Measurements from ENCODE around the gene DNAJC18.
"Not testable (repeated sequence)": the region's sequence is repeated elsewhere in the genome, so short reads cannot be mapped to it uniquely, and the experiment has no call there.

Gene DNAJC18

GRCh38 chr5:139443831-139444453 is 4.6 kb upstream of the DNAJC18 start:
- DNase-seq, result no peak
- in situ Hi-C loops (cut with HindIII; ENCODE audit: low pct_ligation_motif_present, low pct_unique_long_range_greater_than_20kb, low sequenced_read_pairs), result no loop called here

GRCh38 chr5:139440416-139440815 is 1.1 kb upstream of the DNAJC18 start:
- DNase-seq; in situ Hi-C loops (cut with HindIII; ENCODE audit: low pct_ligation_motif_present, low pct_unique_long_range_greater_than_20kb, low sequenced_read_pairs): not testable (repeated sequence)

DNA sequence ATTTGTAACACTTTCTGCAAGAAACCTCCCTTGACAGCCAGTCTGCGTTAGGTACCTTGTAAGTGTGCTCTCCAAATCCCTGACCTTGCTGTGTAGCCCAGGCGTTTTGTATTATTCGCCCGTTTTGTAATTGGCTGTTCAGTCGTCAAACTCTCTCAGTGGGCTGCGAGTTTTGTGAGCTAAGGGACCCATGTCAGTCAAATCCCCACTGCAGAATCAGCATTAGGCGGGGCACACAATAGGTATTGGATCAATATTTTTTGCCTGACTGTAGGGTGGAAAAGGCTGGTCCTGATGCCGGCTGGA is 665 bp downstream of the DNAJC18 start:
- in situ Hi-C loops (cut with HindIII; ENCODE audit: low pct_ligation_motif_present, low pct_unique_long_range_greater_than_20kb, low sequenced_read_pairs), result no loop called here
- DNase-seq, result no peak

- in situ Hi-C loops (cut with HindIII; ENCODE audit: low pct_ligation_motif_present, low pct_unique_long_range_greater_than_20kb, low sequenced_read_pairs), result no loop called here
- no peak for DNase-seq
Measured at GRCh38 chr5:139435676-139436075, 3.6 kb downstream of the DNAJC18 start.

DNA sequence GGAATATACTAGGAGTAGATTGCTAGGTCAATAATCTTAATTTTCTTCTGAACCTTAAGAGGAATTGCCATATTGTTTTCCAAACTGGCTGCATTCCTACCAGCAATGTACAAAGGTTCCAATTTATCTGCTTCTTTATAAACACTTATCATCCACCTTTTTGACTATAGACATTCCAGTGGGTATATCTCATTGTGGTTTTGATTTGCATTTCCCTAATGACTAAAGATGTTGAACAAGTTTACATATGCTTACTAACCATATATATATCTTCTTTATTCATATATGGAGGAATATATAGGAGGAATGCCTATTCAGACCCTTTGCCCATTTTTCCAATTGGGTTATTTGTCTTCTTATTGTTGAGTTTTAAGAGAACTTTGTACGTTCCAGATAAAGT is 7.6 kb downstream of the DNAJC18 start:
- in situ Hi-C loops (cut with HindIII; ENCODE audit: low pct_ligation_motif_present, low pct_unique_long_range_greater_than_20kb, low sequenced_read_pairs), result no loop called here
- no peak for DNase-seq

GRCh38 chr5:139430015-139430414 is 9.3 kb downstream of the DNAJC18 start:
- no peak for DNase-seq
- in situ Hi-C loops (cut with HindIII; ENCODE audit: low pct_ligation_motif_present, low pct_unique_long_range_greater_than_20kb, low sequenced_read_pairs), result no loop called here

GRCh38 chr5:139426203-139426885 is 13.0 kb downstream of the DNAJC18 start:
- DNase-seq, result no peak
- in situ Hi-C loops (cut with HindIII; ENCODE audit: low pct_ligation_motif_present, low pct_unique_long_range_greater_than_20kb, low sequenced_read_pairs), result no loop called here

GRCh38 chr5:139425497-139425896 is 13.8 kb downstream of the DNAJC18 start:
- DNase-seq, result no peak
- in situ Hi-C loops (cut with HindIII; ENCODE audit: low pct_ligation_motif_present, low pct_unique_long_range_greater_than_20kb, low sequenced_read_pairs), result no loop called here

DNA sequence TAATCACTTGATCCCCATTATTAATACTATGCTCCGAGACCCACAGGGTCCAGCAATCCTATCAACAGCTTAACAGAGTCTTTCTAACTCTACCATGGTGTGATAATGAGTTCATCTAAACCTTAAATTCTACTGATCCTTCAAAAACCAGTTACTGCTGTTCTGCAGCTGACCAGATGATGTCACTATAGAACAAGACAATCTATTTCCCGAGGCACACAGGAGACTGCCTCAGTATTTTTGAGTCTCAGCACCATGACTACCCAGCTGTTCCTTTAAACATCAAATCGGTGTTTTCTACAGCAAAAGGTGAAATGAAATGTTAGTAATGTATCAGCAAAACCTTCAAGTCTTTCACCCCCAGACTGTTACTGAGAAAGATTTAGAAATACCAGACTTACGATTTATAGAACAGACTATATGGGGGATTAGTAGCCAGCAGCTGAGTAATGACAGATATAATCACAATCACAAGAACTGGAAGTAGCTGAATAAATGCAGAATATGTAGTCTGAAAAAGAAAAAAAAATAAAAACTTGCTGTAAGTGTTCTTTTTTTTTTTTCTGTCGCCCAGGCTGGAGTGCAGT is 16.9 kb downstream of the DNAJC18 start:
- in situ Hi-C loops (cut with HindIII; ENCODE audit: low pct_ligation_motif_present, low pct_unique_long_range_greater_than_20kb, low sequenced_read_pairs), result no loop called here
- DNase-seq, result peak; percentile 70

GRCh38 chr5:139419226-139420192 is 19.8 kb downstream of the DNAJC18 start:
- in situ Hi-C loops (cut with HindIII; ENCODE audit: low pct_ligation_motif_present, low pct_unique_long_range_greater_than_20kb, low sequenced_read_pairs), result no loop called here

DNA sequence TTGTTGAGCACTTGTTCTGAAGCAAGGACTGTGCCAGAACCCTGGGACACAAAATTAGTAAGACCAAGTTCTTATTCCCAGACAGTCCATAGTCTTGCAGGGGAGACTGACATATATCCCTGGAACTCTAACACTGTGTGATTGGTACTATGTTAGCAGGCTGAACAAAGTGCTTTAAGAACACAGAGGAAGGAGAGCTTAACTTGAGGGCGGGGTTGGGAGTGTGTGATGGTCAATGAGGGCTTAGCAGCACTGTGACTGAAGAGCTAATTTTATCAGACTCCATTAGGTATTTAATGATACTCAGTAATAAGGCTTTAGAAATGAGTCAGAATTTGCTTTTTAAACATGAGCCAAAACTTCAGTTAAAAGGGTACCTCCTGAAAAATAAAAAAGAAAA is 20.5 kb downstream of the DNAJC18 start:
- no peak for DNase-seq
- in situ Hi-C loops (cut with HindIII; ENCODE audit: low pct_ligation_motif_present, low pct_unique_long_range_greater_than_20kb, low sequenced_read_pairs), result no loop called here

More at GRCh38 chr5:139419226-139420192, 19.8 kb downstream of the DNAJC18 start:
- no peak for DNase-seq

DNA sequence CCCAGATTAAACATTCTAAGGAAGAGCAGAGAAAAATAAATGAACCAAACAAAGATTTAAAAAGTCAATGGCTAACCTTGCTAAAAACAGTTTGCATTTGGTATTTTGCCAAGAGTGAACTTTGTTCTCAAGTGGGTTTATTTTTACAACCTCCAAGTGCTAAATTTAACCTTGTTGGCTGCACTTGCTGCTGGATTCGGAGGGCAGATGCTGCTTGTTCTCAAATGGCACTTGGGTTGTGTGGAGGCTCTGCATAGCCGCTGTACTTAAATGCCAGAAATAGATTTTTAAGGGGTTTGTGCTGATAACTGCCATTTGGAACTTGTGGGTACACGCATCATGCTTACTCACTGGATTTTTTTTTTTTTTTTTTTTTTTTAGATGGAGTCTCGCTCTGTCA is 22.1 kb downstream of the DNAJC18 start:
- no peak for DNase-seq
- in situ Hi-C loops (cut with HindIII; ENCODE audit: low pct_ligation_motif_present, low pct_unique_long_range_greater_than_20kb, low sequenced_read_pairs), result no loop called here

GRCh38 chr5:139416651-139417050 is 22.7 kb downstream of the DNAJC18 start:
- in situ Hi-C loops (cut with HindIII; ENCODE audit: low pct_ligation_motif_present, low pct_unique_long_range_greater_than_20kb, low sequenced_read_pairs), result no loop called here
- DNase-seq, result no peak

DNA sequence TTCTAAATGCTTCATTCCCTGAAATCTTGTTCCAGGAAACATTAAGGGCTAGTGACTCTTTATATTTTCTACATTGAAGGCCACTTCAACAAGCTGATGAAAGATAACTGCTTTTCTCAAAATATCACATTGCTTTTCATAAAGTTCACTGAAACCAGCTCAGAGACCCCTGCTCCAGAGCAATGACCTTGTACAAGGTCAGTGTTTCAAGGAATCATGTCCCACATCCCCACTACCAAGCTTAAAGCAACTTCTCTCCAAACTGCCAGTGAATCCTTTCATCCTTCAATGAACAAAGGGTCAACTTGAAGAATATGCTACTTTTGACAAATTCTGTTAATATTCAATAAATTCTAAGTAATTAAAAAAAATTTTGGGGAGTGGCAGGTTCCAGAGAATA is 23.5 kb downstream of the DNAJC18 start:
- DNase-seq, result no peak
- in situ Hi-C loops (cut with HindIII; ENCODE audit: low pct_ligation_motif_present, low pct_unique_long_range_greater_than_20kb, low sequenced_read_pairs), result no loop called here

DNA sequence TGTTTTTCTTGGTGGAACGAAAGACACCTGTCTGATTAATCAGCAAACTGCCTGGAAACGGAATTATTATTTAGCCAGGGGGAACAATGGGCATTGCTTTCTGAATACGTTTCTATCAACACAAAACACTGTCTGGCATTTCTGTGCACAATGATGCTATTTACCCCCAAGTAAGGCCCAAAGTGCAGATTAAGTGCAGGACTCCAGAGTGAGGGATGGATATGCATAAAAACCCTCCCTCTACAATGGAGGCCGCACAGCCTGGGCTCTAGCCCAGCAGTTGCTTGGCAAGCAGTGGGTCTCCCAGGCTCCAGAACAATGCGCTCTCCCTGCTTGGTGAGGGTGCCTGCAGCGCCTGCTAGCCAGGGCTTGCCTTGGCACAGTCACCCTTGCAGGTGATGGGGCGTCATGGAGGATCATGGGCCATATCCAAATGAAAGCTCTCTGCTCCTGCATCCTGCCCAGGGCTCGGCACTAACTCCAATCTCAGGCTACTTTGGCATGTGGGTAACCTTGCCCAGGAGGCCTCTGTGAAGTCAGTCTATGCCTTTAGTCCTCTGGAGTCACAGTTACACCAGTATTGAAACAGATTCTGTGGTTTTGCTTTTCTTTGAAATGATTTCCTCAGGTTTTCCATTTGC is 24.0 kb downstream of the DNAJC18 start:
- no peak for DNase-seq
- in situ Hi-C loops (cut with HindIII; ENCODE audit: low pct_ligation_motif_present, low pct_unique_long_range_greater_than_20kb, low sequenced_read_pairs), result no loop called here

- DNase-seq, result no peak
- in situ Hi-C loops (cut with HindIII; ENCODE audit: low pct_ligation_motif_present, low pct_unique_long_range_greater_than_20kb, low sequenced_read_pairs), result no loop called here
Measured at GRCh38 chr5:139414581-139415130, 24.7 kb downstream of the DNAJC18 start.

DNA sequence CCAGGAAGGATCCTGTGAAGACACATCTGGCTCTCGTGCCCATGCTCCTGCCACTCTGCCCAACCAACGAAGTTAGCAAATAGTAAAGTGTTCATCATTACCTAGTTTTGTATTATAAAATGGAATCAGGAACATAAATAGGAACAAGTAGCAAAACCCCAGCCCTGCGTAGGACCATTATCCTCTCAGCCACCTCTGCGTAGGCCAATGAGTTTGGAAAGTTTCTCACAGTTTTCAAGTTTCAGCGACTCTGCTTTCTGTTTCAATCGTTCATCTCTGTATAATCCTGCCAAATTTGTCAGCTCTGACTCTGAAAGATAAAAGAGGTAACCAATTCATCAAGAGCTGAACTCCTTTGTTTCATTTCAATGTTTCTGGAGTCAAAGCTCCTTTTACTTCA is 25.4 kb downstream of the DNAJC18 start:
- DNase-seq, result no peak
- in situ Hi-C loops (cut with HindIII; ENCODE audit: low pct_ligation_motif_present, low pct_unique_long_range_greater_than_20kb, low sequenced_read_pairs), result no loop called here

DNA sequence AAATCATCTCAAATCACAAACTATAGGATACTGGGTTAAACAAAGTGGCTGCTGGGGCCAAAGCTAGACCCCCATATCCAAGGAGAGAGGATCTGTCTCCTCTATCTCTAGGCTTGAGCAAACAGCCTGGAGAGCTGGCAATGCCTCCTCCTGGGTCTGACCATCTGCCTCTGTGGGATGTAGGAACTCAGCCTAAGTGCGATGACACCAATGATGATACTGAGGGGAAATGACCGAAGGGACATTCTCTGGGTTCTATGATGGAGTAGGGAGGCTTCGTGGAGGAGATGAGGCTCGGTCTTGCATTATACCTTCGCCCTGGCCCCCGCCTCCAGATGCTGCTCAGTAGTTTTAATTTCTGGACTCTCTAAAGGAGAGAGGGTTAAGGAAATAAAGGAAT is 26.2 kb downstream of the DNAJC18 start:
- DNase-seq, result no peak
- in situ Hi-C loops (cut with HindIII; ENCODE audit: low pct_ligation_motif_present, low pct_unique_long_range_greater_than_20kb, low sequenced_read_pairs), result no loop called here

All from ACHN (cell line).